ENCODE measurements around the gene NKRF.

- no peak for TF ChIP-seq CTCF (IDR thresholded peaks at IDR 0.05; ENCODE audit: low read depth, low read length, poor library complexity, severe bottlenecking)
- TF ChIP-seq EZH2phosphoT487 (IDR thresholded peaks at IDR 0.05; ENCODE audit: borderline replicate concordance, low read length) = no peak
Measured at GRCh38 chrX:119552508-119552907, 53.7 kb downstream of the NKRF start.

Data from DOHH2 (cell line).